ENCODE data around the gene TNFSF8.

DNA sequence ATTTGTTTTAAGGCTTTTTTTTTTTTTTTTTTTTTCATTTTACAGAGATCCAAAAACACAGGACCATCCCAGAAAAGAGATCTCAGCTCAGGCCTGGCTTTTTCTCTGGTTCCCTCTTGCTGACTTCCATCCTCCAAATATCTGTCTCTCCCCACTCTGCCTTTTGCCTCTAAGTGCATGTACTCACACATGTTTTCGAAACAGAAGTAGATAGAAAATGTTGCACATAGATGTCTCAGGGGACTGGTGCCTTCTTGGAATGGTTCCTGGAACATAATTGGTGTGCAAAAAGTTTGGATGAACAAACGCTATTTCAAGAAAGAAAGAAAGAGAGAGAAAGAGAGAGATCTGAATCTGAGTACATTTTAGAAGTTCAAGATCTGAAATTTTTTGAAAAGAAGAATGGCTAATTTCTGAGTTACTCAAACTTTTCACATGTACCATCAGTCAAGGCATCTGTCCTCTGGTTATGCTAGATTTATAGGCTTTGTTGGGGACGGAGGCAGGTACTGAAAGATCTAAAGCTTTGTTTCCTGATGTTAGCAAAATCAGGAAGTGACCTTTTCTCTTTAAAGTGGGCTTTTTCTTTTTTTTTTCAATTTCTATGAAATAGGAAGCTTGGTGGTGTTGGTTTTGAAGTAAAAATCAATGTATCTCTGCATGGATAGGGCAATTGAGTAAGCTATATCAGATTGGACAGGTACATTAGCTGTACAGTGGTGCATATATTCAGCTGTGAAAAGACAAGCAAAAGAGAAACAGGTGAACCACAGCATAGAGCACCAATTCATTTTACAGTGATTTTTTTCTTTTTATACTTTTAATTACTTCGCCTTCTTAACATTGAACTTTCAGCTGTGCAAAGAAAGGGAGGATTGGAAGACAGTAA, 8.5 kb upstream of the TNFSF8 start:
- TF ChIP-seq POLR2A (IDR thresholded peaks at IDR 0.05) (no peak), CTCF (IDR thresholded peaks at IDR 0.05) (no peak)

All from heart left ventricle (tissue), 13 donors.